DMS114 treated with DMSO at 0.1 percent for 48 hours (cell line): ENCODE measurements around the gene SUSD1.
"Not testable (repeated sequence)": the region's sequence is repeated elsewhere in the genome, so short reads cannot be mapped to it uniquely, and the experiment has no call there.

Source experiments
- DNase-seq: peaks from one replicate; lab custom pipeline; 2025; ENCODE audit not compliant: unreplicated experiment; lab: John Stamatoyannopoulos, UW

The SUSD1 gene

GRCh38 chr9:112174965-112175795 lies at the start of gene SUSD1:
SUSD1 (minus strand) TSS chr9:112175297; CDS start chr9:112175235, 62 bp downstream.
- DNase-seq = no peak

- no peak for DNase-seq
Observed at GRCh38 chr9:112224401-112225289, 49.5 kb upstream of the SUSD1 start.

- no peak for DNase-seq
Observed at GRCh38 chr9:112218908-112219307, 43.8 kb upstream of the SUSD1 start.

- DNase-seq = no peak
Observed at GRCh38 chr9:112212926-112213325, 37.8 kb upstream of the SUSD1 start.

- DNase-seq = no peak
Observed at GRCh38 chr9:112207451-112207850, 32.4 kb upstream of the SUSD1 start.

- DNase-seq = no peak
Observed at GRCh38 chr9:112203536-112203935, 28.4 kb upstream of the SUSD1 start.

GRCh38 chr9:112200711-112201110 lies 25.6 kb upstream of the SUSD1 start:
- DNase-seq = no peak

- no peak for DNase-seq
Observed at GRCh38 chr9:112198646-112199045, 23.5 kb upstream of the SUSD1 start.

GRCh38 chr9:112194969-112195431 lies 19.9 kb upstream of the SUSD1 start:
- DNase-seq = no peak

- DNase-seq = no peak
Observed at GRCh38 chr9:112193572-112194288, 18.6 kb upstream of the SUSD1 start.

GRCh38 chr9:112190320-112190719 lies 15.2 kb upstream of the SUSD1 start:
- DNase-seq = not testable (repeated sequence)

- no peak for DNase-seq
Observed at GRCh38 chr9:112188884-112189283, 13.8 kb upstream of the SUSD1 start.

- DNase-seq = no peak
Observed at GRCh38 chr9:112187404-112187803, 12.3 kb upstream of the SUSD1 start.

GRCh38 chr9:112186695-112187094 lies 11.6 kb upstream of the SUSD1 start:
- no peak for DNase-seq

- DNase-seq = no peak
Observed at GRCh38 chr9:112184946-112185345, 9.8 kb upstream of the SUSD1 start.

GRCh38 chr9:112184221-112184620 lies 9.1 kb upstream of the SUSD1 start:
- DNase-seq = no peak

- no peak for DNase-seq
Observed at GRCh38 chr9:112180387-112180881, 5.3 kb upstream of the SUSD1 start.

GRCh38 chr9:112179816-112180215 lies 4.7 kb upstream of the SUSD1 start:
- DNase-seq = no peak

GRCh38 chr9:112176524-112176923 lies 1.4 kb upstream of the SUSD1 start:
- DNase-seq = no peak

GRCh38 chr9:112175796-112176315 lies 759 bp upstream of the SUSD1 start:
- DNase-seq = no peak
